Suprapubic skin (tissue), 4 donors: ENCODE results near the gene KIF6. TPM values are rescaled to one million over a fixed set of nuclear protein-coding genes. Genes with fewer than 3 reads are reported as not detected.

ENCODE experiments used
- DNase-seq, 2 donors: peaks; one replicate each; pipeline ENCODE4 v3.0.0-alpha.2; 2019; ENCODE audit warnings: low spot score in 2 of 2
- H3K27ac ChIP-seq: fragments of 200-600 bp; sonication (generic); one replicate; pipeline ENCODE4 v1.5.1; 2019
- H3K27me3 ChIP-seq: fragments of 200-600 bp; sonication (generic); one replicate; pipeline ENCODE4 v1.5.1; 2019
- H3K36me3 ChIP-seq: fragments of 200-600 bp; sonication (generic); one replicate; pipeline ENCODE4 v1.5.1; 2019
- H3K4me1 ChIP-seq: fragments of 200-600 bp; sonication (generic); one replicate; pipeline ENCODE4 v1.5.1; 2019
- H3K4me3 ChIP-seq: fragments of 200-600 bp; sonication (generic); one replicate; pipeline ENCODE4 v1.5.1; 2019; ENCODE audit warnings: mild to moderate bottlenecking
- H3K9me3 ChIP-seq: fragments of 200-600 bp; sonication (generic); one replicate; pipeline ENCODE4 v1.5.1; 2019
- CTCF ChIP-seq, 2 donors: fragments of 200-600 bp in 1 of 2; fragments of 450-650 bp in 1 of 2; sonication (generic) in 1 of 2; IDR thresholded peaks; one replicate each; pipeline ENCODE4 v1.5.1; 2016 to 2019; ENCODE audit warnings: antibody characterized with exemption in 2 of 2, mild to moderate bottlenecking in 1 of 2, moderate library complexity in 1 of 2
- EP300 ChIP-seq: sonication (generic); formaldehyde crosslinking; IDR thresholded peaks from one replicate; pipeline ENCODE4 v1.6.1; 2017; ENCODE audit warnings: antibody characterized with exemption
- POLR2A ChIP-seq, 2 donors: fragments of 450-650 bp; IDR thresholded peaks; one replicate each; pipeline ENCODE4 v1.6.1; 2017; ENCODE audit warnings: antibody characterized with exemption in 2 of 2, mild to moderate bottlenecking in 2 of 2, moderate library complexity in 2 of 2
- POLR2AphosphoS5 ChIP-seq, 3 donors: sonication (generic); formaldehyde crosslinking; IDR thresholded peaks; one replicate each; pipeline ENCODE4 v1.6.1; 2017; ENCODE audit warnings: antibody characterized with exemption in 3 of 3
- WGBS: methylation state at CpG from one replicate; pipeline ENCODE4 v1.1.5; 2018; 5-methylcytosine and 5-hydroxymethylcytosine counted together
- total RNA-seq, 4 donors: library from RNA; depleted of rRNA; stranded (reverse); fragments of >200 nt; gene quantifications; one replicate each; pipeline ENCODE4 v1.1.0, GENCODE V29; 2016

KIF6 gene
- total RNA-seq, 4 donors from 2014 or later, result 0.18 to 1.1 TPM; not detected in 2

- Histone ChIP-seq H3K27ac (peak overlapping the region; percentile 62), H3K4me3 (no peak overlapping the region), H3K4me1 (peaks cover 21% of the 10 kb centered on the region), H3K27me3 (no peaks in the 10 kb centered on the region), H3K9me3 (no peaks in the 10 kb centered on the region), H3K36me3 (no peaks in the 10 kb centered on the region)
- WGBS, result 67% methylated on average over 11 of the region's 11 CpGs
- DNase-seq, result no peak
- no peak for TF ChIP-seq CTCF (IDR thresholded peaks at IDR 0.05)
- no peak for TF ChIP-seq EP300
- no peak for TF ChIP-seq POLR2AphosphoS5 (IDR thresholded peaks at IDR 0.05)
- TF ChIP-seq POLR2A (IDR thresholded peaks at IDR 0.05), result no peak
Observed at GRCh38 chr6:39432330-39433025, 292.7 kb downstream of the KIF6 start.

GRCh38 chr6:39430871-39431523 is 294.2 kb downstream of the KIF6 start:
- Histone ChIP-seq H3K9me3 (no peaks in the 10 kb centered on the region), H3K4me1 (peaks cover 32% of the 10 kb centered on the region), H3K36me3 (no peaks in the 10 kb centered on the region), H3K27ac (peak overlapping the region; percentile 62), H3K27me3 (no peaks in the 10 kb centered on the region), H3K4me3 (no peak overlapping the region)
- TF ChIP-seq CTCF (IDR thresholded peaks at IDR 0.05) (no peak), POLR2A (IDR thresholded peaks at IDR 0.05) (no peak), EP300 (no peak), POLR2AphosphoS5 (IDR thresholded peaks at IDR 0.05) (no peak)
- WGBS, result 22% methylated on average over 11 of the region's 11 CpGs
- peak; percentile 76 to 83 for DNase-seq

DNA sequence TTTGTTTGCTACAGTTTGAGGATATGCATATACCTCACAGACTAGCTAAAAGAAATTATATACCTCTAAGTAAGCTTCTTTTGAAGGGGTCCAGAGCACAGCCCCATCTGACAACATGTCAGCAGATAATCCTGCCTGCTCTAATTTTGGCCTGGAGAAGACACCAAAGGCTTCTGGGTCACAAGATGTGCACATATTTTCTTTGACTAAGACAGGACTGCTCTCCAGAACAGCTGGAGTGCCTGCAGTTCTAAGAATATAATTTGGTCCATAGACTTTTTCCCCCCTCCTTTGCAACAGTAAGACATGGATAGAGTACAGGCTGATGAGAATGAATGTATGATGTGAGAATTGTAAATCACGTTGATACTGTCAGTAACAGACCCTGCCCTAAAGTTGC is 294.8 kb downstream of the KIF6 start:
- TF ChIP-seq POLR2A (IDR thresholded peaks at IDR 0.05) (no peak), CTCF (IDR thresholded peaks at IDR 0.05) (no peak), POLR2AphosphoS5 (IDR thresholded peaks at IDR 0.05) (no peak), EP300 (no peak)
- no peak overlapping the region for H3K4me3 ChIP-seq
- H3K27ac ChIP-seq, result peak overlapping the region; percentile 62
- no peak for DNase-seq
- no peaks in the 10 kb centered on the region for H3K36me3 ChIP-seq
- H3K9me3 ChIP-seq, result no peaks in the 10 kb centered on the region
- H3K27me3 ChIP-seq, result no peaks in the 10 kb centered on the region
- 82% methylated on average over 1 of the region's 1 CpG for WGBS
- peaks cover 36% of the 10 kb centered on the region for H3K4me1 ChIP-seq

DNA sequence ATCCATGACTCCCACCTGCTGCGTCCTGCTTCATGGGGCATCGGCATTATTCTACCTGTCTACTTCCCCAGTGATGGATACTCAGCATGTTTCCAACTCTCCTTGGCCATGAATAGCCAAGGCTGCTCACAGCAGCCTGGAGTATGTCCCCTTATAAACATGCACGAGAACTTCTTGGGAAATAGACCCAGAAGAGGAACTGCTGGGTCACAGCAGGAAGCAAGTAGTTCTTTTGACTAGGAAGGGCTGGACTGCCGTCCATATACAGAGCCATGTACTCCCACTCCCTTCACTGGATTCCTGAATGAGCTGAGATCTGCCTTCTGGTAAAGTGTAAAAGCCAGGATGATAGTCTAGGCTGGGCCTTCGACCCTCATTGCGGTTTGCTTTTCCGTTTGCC is 296.4 kb downstream of the KIF6 start:
- Histone ChIP-seq H3K9me3 (no peaks in the 10 kb centered on the region), H3K4me1 (peaks cover 43% of the 10 kb centered on the region), H3K27me3 (no peaks in the 10 kb centered on the region), H3K4me3 (no peak overlapping the region), H3K36me3 (no peaks in the 10 kb centered on the region), H3K27ac (no peak overlapping the region)
- 92% methylated on average over 7 of the region's 7 CpGs for WGBS
- TF ChIP-seq EP300 (no peak), CTCF (IDR thresholded peaks at IDR 0.05) (no peak), POLR2A (IDR thresholded peaks at IDR 0.05) (no peak), POLR2AphosphoS5 (IDR thresholded peaks at IDR 0.05) (no peak)
- no peak for DNase-seq

GRCh38 chr6:39428152-39428551 is 297.1 kb downstream of the KIF6 start:
- Histone ChIP-seq H3K27ac (no peak overlapping the region), H3K36me3 (no peaks in the 10 kb centered on the region), H3K9me3 (no peaks in the 10 kb centered on the region), H3K4me3 (no peak overlapping the region), H3K27me3 (no peaks in the 10 kb centered on the region), H3K4me1 (peaks cover 48% of the 10 kb centered on the region)
- WGBS, result 46% methylated on average over 3 of the region's 3 CpGs
- TF ChIP-seq POLR2AphosphoS5 (IDR thresholded peaks at IDR 0.05) (no peak), EP300 (no peak), CTCF (IDR thresholded peaks at IDR 0.05) (no peak), POLR2A (IDR thresholded peaks at IDR 0.05) (no peak)
- DNase-seq, result no peak
